Measurements from ENCODE around the gene LRRC49.

- TF ChIP-seq POLR2A (IDR thresholded peaks at IDR 0.05) (no peak), CTCF (IDR thresholded peaks at IDR 0.05) (no peak)
Measured at GRCh38 chr15:70857562-70858285, 34.9 kb upstream of the LRRC49 start.
